BE2C (cell line): ENCODE results near the gene PLCH2.

Experiments
- DNase-seq: peaks from one replicate; pipeline ENCODE4 v3.0.0-alpha.2; 2020
- H3K27me3 ChIP-seq: fragments of 250-450 bp; sonication (Bioruptor Pico); 2 replicates; pipeline ENCODE4 v1.5.1; 2020; ENCODE audit warnings: mild to moderate bottlenecking
- H3K36me3 ChIP-seq: fragments of 250-450 bp; sonication (Bioruptor Pico); 2 replicates; pipeline ENCODE4 v1.5.1; 2020; ENCODE audit warnings: mild to moderate bottlenecking
- H3K4me1 ChIP-seq: fragments of 250-450 bp; sonication (Bioruptor Pico); 2 replicates; pipeline ENCODE4 v1.5.1; 2020
- H3K4me3 ChIP-seq: 2 replicates; pipeline ENCODE4 v1.5.1; 2011; ENCODE audit warnings: low read depth, low read length
- H3K9me3 ChIP-seq: fragments of 250-450 bp; sonication (Bioruptor Pico); 2 replicates; pipeline ENCODE4 v1.5.1; 2020
- TF ChIP-seq, protein P1 (sequence below): IDR thresholded peaks from 2 replicates; pipeline ENCODE4 v1.5.1; 2012; ENCODE audit warnings: mild to moderate bottlenecking, low read depth, low read length

The PLCH2 gene

DNA sequence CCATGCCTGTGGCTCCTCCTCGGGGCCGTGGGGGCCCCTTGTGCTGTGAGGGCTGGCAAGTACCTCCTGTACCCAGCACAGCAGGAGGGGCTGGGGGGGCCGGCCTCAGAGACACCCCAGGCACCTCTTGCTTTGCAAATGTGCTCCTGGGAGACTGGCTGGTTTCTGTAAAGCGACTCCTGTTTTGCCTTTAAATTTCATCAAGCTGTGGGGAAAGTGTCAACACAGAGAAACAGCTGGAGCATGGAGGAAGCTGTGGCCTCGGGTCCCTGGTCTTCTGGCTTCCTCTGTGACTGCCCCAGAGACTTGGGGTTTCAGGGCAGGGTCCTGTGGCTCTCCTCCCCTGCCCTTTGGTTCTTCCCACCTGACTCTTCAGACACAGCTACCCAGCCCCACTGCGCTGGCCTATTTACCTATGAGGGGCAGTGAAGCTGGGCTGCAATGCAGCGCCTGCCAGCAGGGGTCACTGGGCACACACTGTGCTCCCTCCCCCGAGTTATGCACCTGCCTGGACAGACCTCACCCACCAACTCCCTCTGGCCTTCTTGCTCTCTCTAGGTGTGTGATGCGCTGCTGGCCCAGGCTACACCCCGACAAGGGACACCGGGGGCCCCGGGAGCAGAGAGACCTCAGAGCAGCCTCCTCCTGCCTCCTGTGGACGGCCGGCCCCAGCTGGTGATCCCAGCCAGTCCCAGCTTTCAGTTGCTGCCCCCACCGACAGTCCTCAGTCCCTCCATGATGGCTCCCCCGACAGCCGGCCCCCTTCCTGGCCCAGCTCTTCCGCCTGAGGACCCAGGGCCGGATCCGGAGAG is 46.1 kb upstream of the PLCH2 start:
- H3K4me1 ChIP-seq = no peaks in the 10 kb centered on the region
- no peak for DNase-seq

DNA sequence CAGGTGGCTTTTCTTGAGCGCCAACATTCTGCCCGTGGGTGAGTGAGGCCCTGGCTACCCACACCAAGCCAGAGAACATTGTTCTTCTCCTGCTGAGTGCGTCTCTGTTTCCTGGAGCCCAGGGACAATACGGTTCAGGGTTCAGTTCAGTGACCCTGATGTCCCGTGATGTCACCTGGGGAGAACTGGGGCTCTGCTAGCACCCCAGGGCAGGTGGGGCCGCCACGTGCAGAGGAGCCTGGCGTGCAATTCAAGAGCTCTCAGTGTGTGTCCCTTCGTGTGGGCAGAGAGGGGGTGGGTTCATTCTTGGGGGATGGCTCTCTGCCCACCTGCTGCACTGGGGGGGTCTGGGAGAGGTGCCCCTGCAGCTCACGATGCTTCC is 45.5 kb upstream of the PLCH2 start:
- TF ChIP-seq, protein P1, sequence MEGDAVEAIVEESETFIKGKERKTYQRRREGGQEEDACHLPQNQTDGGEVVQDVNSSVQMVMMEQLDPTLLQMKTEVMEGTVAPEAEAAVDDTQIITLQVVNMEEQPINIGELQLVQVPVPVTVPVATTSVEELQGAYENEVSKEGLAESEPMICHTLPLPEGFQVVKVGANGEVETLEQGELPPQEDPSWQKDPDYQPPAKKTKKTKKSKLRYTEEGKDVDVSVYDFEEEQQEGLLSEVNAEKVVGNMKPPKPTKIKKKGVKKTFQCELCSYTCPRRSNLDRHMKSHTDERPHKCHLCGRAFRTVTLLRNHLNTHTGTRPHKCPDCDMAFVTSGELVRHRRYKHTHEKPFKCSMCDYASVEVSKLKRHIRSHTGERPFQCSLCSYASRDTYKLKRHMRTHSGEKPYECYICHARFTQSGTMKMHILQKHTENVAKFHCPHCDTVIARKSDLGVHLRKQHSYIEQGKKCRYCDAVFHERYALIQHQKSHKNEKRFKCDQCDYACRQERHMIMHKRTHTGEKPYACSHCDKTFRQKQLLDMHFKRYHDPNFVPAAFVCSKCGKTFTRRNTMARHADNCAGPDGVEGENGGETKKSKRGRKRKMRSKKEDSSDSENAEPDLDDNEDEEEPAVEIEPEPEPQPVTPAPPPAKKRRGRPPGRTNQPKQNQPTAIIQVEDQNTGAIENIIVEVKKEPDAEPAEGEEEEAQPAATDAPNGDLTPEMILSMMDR = no peak
- DNase-seq = no peak
- H3K4me3 ChIP-seq = no peak overlapping the region
- H3K9me3 ChIP-seq = no peaks in the 10 kb centered on the region
- no peaks in the 10 kb centered on the region for H3K27me3 ChIP-seq
- H3K36me3 ChIP-seq = no peaks in the 10 kb centered on the region
- no peaks in the 10 kb centered on the region for H3K4me1 ChIP-seq

More for the DNA sequence above, 46.1 kb upstream of the PLCH2 start:
- Histone ChIP-seq H3K36me3 (no peaks in the 10 kb centered on the region), H3K4me3 (no peak overlapping the region), H3K27me3 (no peaks in the 10 kb centered on the region), H3K9me3 (no peaks in the 10 kb centered on the region)
- TF ChIP-seq, protein P1 = peak; percentile 17; the same call in 1 of the 2 replicates

DNA sequence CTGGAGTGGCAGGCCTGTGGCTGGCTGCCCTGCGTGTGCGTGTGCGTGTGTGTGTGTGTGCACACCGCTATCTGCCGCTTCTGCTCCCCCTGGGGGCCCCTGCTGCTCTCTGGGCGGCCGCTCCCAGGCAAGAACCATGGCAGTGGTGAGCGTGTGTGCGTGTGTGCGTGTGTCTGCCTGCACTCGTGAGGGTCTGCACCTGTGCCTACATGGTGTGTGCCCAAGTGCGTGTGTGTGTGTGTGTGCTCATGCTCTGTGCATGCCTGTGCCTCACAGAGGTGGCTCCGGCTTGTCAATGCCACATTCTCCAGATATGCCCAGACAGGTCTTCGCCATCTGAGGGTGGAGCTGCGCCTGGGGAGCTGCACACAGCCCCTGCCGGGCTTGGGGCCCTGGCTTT is 45.0 kb upstream of the PLCH2 start:
- Histone ChIP-seq H3K4me1 (no peaks in the 10 kb centered on the region), H3K27me3 (no peaks in the 10 kb centered on the region), H3K4me3 (no peak overlapping the region), H3K36me3 (no peaks in the 10 kb centered on the region), H3K9me3 (no peaks in the 10 kb centered on the region)
- DNase-seq = no peak
- TF ChIP-seq, protein P1 = no peak

DNA sequence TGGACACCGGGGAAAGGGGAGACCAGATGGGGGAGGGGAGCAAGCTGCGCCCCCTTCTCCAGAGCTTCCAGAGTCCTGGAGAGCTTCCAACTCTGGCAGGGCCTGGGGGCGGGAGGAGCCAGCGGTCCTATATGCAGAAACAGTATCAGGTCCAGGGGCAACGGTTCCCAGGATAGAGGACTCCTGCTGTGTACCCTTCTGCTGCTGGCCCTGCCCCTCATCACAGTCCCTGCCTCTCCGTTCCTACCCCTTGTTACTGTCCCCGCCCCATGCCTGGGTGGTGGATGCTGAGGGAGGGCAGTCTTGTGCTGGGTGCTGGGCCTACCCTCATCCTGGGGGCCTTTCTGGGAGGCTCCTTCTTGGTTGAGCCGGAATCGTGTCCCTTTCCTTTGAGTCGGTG is 44.6 kb upstream of the PLCH2 start:
- H3K4me1 ChIP-seq = no peaks in the 10 kb centered on the region
- DNase-seq = no peak
- H3K27me3 ChIP-seq = no peaks in the 10 kb centered on the region

DNA sequence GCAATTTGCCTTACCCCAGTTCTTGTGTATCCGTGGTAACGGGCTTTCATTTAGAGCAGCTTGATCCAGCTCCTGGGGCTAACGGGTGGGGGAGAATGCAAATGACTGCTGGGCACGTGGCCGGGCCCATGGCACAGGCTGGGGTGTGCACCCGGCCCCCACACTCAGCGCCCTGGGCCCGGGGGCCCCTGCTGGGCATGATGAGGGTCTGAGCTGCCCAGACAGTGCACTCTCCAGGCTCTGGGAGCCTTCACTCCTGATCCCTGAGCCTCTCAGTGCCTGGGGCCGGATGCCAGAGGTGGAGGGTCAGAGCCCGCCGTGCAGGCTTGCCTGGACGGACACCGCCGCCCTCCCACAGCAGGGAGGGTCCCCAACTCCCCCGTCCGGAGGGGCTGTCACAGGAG is 43.6 kb upstream of the PLCH2 start:
- Histone ChIP-seq H3K4me3 (no peak overlapping the region), H3K27me3 (no peaks in the 10 kb centered on the region), H3K4me1 (no peaks in the 10 kb centered on the region), H3K9me3 (no peaks in the 10 kb centered on the region), H3K36me3 (no peaks in the 10 kb centered on the region)
- no peak for DNase-seq
- TF ChIP-seq, protein P1 = no peak

More for the DNA sequence above, 44.6 kb upstream of the PLCH2 start:
- H3K36me3 ChIP-seq = no peaks in the 10 kb centered on the region
- TF ChIP-seq, protein P1 = no peak
- H3K4me3 ChIP-seq = no peak overlapping the region
- H3K9me3 ChIP-seq = no peaks in the 10 kb centered on the region

DNA sequence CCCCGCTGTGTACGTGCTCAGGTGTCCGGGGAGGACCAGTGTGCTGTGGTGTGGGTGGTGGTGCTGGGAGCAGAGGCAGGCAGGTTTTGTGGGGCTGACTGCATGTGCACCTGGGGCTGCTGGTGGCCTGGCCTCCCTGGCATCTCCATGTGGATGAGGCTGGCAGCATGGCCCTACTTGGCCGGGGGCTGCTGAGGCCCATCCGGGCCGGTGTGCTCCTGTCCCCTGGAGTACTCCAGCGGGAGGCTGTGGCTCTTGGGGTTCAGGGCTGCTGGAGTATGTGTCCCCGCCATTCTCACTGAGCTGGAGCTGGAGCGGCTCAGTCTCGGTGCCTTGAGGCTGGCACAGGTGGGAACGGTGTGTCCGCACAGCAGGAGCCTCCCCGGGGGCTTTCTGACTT is 42.9 kb upstream of the PLCH2 start:
- no peaks in the 10 kb centered on the region for H3K4me1 ChIP-seq
- H3K4me3 ChIP-seq = no peak overlapping the region
- no peaks in the 10 kb centered on the region for H3K9me3 ChIP-seq
- H3K36me3 ChIP-seq = no peaks in the 10 kb centered on the region
- H3K27me3 ChIP-seq = no peaks in the 10 kb centered on the region
- TF ChIP-seq, protein P1 = no peak
- DNase-seq = no peak
